Activated T-helper 2 cell treated with anti-CD3 and anti-CD28 coated beads, Interferon-gamma antibody, Interleukin-2, Interleukin-4, amounts not matched to agents 10 μg/mL and 5 μg/mL and 100 μg/mL, durations not matched to agents 14 hours and 24 hours and 36 hours (primary cell): ENCODE data around the gene FAM3C. TPM values are rescaled to one million over a fixed set of nuclear protein-coding genes. Genes with fewer than 3 reads are reported as not detected.
"Not testable (repeated sequence)": the region's sequence is repeated elsewhere in the genome, so short reads cannot be mapped to it uniquely, and the experiment has no call there.

Experiments
- DNase-seq: peaks from one replicate; pipeline ENCODE4 v3.0.0; 2021; ENCODE audit warnings: low spot score
- H3K27ac Mint-ChIP-seq: one replicate; pipeline ENCODE4 v1.8.0; 2021; ENCODE audit warnings: mixed read lengths
- H3K27me3 Mint-ChIP-seq: one replicate; pipeline ENCODE4 v1.8.0; 2021; ENCODE audit warnings: low read depth, mixed read lengths
- H3K36me3 Mint-ChIP-seq: one replicate; pipeline ENCODE4 v1.8.0; 2021; ENCODE audit warnings: low read depth, mixed read lengths
- H3K4me1 Mint-ChIP-seq: one replicate; pipeline ENCODE4 v1.8.0; 2021; ENCODE audit warnings: low read depth, mixed read lengths
- H3K4me3 Mint-ChIP-seq: one replicate; pipeline ENCODE4 v1.8.0; 2021; ENCODE audit warnings: low read depth, mild to moderate bottlenecking, moderate library complexity, mixed read lengths
- H3K9me3 Mint-ChIP-seq: one replicate; pipeline ENCODE4 v1.8.0; 2021; ENCODE audit warnings: mixed read lengths
- intact Hi-C: fragments of 100-400 bp; cut with micrococcal nuclease; formaldehyde crosslinking; loops from one replicate; pipeline ENCODE4 v1.15.1; 2023
- total RNA-seq: library from RNA; stranded (reverse); gene quantifications from 2 replicates; pipeline ENCODE4 v1.2.3, GENCODE V29; 2022

FAM3C gene
- total RNA-seq, 1 donor from 2014 or later: 57.6 TPM

- Mint-ChIP-seq H3K36me3 (peaks cover 4% of the 10 kb centered on the region), H3K4me3 (no peak overlapping the region), H3K27me3 (peaks cover 54% of the 10 kb centered on the region), H3K27ac (no peak overlapping the region), H3K9me3 (no peaks in the 10 kb centered on the region), H3K4me1 (peaks cover 3% of the 10 kb centered on the region)
- intact Hi-C loops: loop anchor here (10.0 kb wide), 2 partner anchors 190 to 350 kb away; partner anchors contain the start of gene CPED1
- DNase-seq: no peak
Observed at GRCh38 chr7:121334376-121334775, 61.7 kb downstream of the FAM3C start.

GRCh38 chr7:121331574-121331973 is 64.5 kb downstream of the FAM3C start:
- H3K27ac Mint-ChIP-seq: no peak overlapping the region
- no peak for DNase-seq
- H3K4me3 Mint-ChIP-seq: no peak overlapping the region
- peaks cover 73% of the 10 kb centered on the region for H3K27me3 Mint-ChIP-seq
- H3K4me1 Mint-ChIP-seq: peaks cover 11% of the 10 kb centered on the region
- no peaks in the 10 kb centered on the region for H3K36me3 Mint-ChIP-seq
- intact Hi-C loops: loop anchor here (10.0 kb wide), 2 partner anchors 187 to 347 kb away; partner anchors contain the start of gene CPED1
- H3K9me3 Mint-ChIP-seq: no peaks in the 10 kb centered on the region

GRCh38 chr7:121331048-121331447 is 65.1 kb downstream of the FAM3C start:
- H3K36me3 Mint-ChIP-seq: no peaks in the 10 kb centered on the region
- intact Hi-C loops: loop anchor here (10.0 kb wide), 2 partner anchors 186 to 346 kb away; partner anchors contain the start of gene CPED1

GRCh38 chr7:121330053-121330833 is 65.9 kb downstream of the FAM3C start:
- Mint-ChIP-seq H3K36me3 (no peaks in the 10 kb centered on the region), H3K27me3 (peaks cover 67% of the 10 kb centered on the region), H3K9me3 (no peaks in the 10 kb centered on the region), H3K4me1 (peaks cover 11% of the 10 kb centered on the region), H3K27ac (no peak overlapping the region), H3K4me3 (peak overlapping the region; percentile 38)
- intact Hi-C loops: loop anchor here (10.0 kb wide), 2 partner anchors 185 to 345 kb away; partner anchors contain the start of gene CPED1
- DNase-seq: no peak

More at GRCh38 chr7:121331048-121331447, 65.1 kb downstream of the FAM3C start:
- H3K4me3 Mint-ChIP-seq: no peak overlapping the region
- H3K27ac Mint-ChIP-seq: no peak overlapping the region
- H3K4me1 Mint-ChIP-seq: peaks cover 11% of the 10 kb centered on the region
- no peak for DNase-seq
- H3K9me3 Mint-ChIP-seq: no peaks in the 10 kb centered on the region
- peaks cover 73% of the 10 kb centered on the region for H3K27me3 Mint-ChIP-seq

- peaks cover 64% of the 10 kb centered on the region for H3K27me3 Mint-ChIP-seq
- peaks cover 11% of the 10 kb centered on the region for H3K4me1 Mint-ChIP-seq
- intact Hi-C loops: loop anchor here (10.0 kb wide), 2 partner anchors 185 to 345 kb away; partner anchors contain the start of gene CPED1
- no peaks in the 10 kb centered on the region for H3K36me3 Mint-ChIP-seq
- peak overlapping the region; percentile 38 for H3K4me3 Mint-ChIP-seq
- no peak for DNase-seq
- no peaks in the 10 kb centered on the region for H3K9me3 Mint-ChIP-seq
- no peak overlapping the region for H3K27ac Mint-ChIP-seq
Observed at GRCh38 chr7:121329191-121330052, 66.7 kb downstream of the FAM3C start.

GRCh38 chr7:121328508-121329190 is 67.5 kb downstream of the FAM3C start, which contains the start of gene WNT16:
Gene WNT16 (plus strand): TSS chr7:121329000. CDS start chr7:121329293, 293 bp downstream.
- no peak for DNase-seq
- peak within 1 kb of the TSS; percentile 38 for H3K4me3 Mint-ChIP-seq
- H3K9me3 Mint-ChIP-seq: no peaks in the 10 kb centered on the region
- no peaks in the 10 kb centered on the region for H3K36me3 Mint-ChIP-seq
- no peak within 1 kb of the TSS for H3K27ac Mint-ChIP-seq
- peaks cover 11% of the 10 kb centered on the region for H3K4me1 Mint-ChIP-seq
- H3K27me3 Mint-ChIP-seq: peaks cover 66% of the 10 kb centered on the region
- intact Hi-C loops: no loop called here

- intact Hi-C loops: no loop called here
- H3K4me3 Mint-ChIP-seq: no peak overlapping the region
- peaks cover 69% of the 10 kb centered on the region for H3K27me3 Mint-ChIP-seq
- H3K4me1 Mint-ChIP-seq: peaks cover 11% of the 10 kb centered on the region
- no peaks in the 10 kb centered on the region for H3K9me3 Mint-ChIP-seq
- no peak for DNase-seq
- H3K36me3 Mint-ChIP-seq: no peaks in the 10 kb centered on the region
- no peak overlapping the region for H3K27ac Mint-ChIP-seq
Observed at GRCh38 chr7:121327671-121328070, 68.4 kb downstream of the FAM3C start.

GRCh38 chr7:121323515-121324302 is 72.4 kb downstream of the FAM3C start:
- Mint-ChIP-seq H3K27me3 (peaks cover 43% of the 10 kb centered on the region), H3K9me3 (no peaks in the 10 kb centered on the region), H3K4me1 (peaks cover 3% of the 10 kb centered on the region), H3K27ac (no peak overlapping the region), H3K36me3 (no peaks in the 10 kb centered on the region), H3K4me3 (no peak overlapping the region)
- no peak for DNase-seq
- intact Hi-C loops: no loop called here

GRCh38 chr7:121322460-121322859 is 73.6 kb downstream of the FAM3C start:
- Mint-ChIP-seq H3K27ac (no peak overlapping the region), H3K4me1 (no peaks in the 10 kb centered on the region), H3K9me3 (no peaks in the 10 kb centered on the region), H3K27me3 (peaks cover 30% of the 10 kb centered on the region), H3K4me3 (no peak overlapping the region), H3K36me3 (no peaks in the 10 kb centered on the region)
- intact Hi-C loops: no loop called here
- no peak for DNase-seq

GRCh38 chr7:121315170-121315569 is 80.9 kb downstream of the FAM3C start:
- H3K4me1 Mint-ChIP-seq, DNase-seq, H3K27ac Mint-ChIP-seq, H3K4me3 Mint-ChIP-seq, H3K36me3 Mint-ChIP-seq, intact Hi-C loops, H3K9me3 Mint-ChIP-seq: not testable (repeated sequence)
- peaks cover 22% of the 10 kb centered on the region for H3K27me3 Mint-ChIP-seq

GRCh38 chr7:121313793-121314676 is 82.1 kb downstream of the FAM3C start:
- H3K9me3 Mint-ChIP-seq: no peaks in the 10 kb centered on the region
- no peak overlapping the region for H3K4me3 Mint-ChIP-seq
- H3K4me1 Mint-ChIP-seq: no peaks in the 10 kb centered on the region
- no peak for DNase-seq
- peaks cover 23% of the 10 kb centered on the region for H3K27me3 Mint-ChIP-seq
- H3K36me3 Mint-ChIP-seq: no peaks in the 10 kb centered on the region
- intact Hi-C loops: no loop called here
- H3K27ac Mint-ChIP-seq: no peak overlapping the region
